Measurements from ENCODE around the gene PPM1K. TPM values are rescaled to one million over a fixed set of nuclear protein-coding genes. Genes with fewer than 3 reads are reported as not detected.
A peak's percentile ranks its signal among the peaks of the same experiment; 100 is the strongest.

Gene PPM1K
- total RNA-seq, 1 donor from 2014 or later, result 36.5 TPM

- Histone ChIP-seq H3K4me1 (peaks cover 3% of the 10 kb centered on the region), H3K4me3 (no peak overlapping the region), H3K36me3 (no peaks in the 10 kb centered on the region), H3K9me3 (no peaks in the 10 kb centered on the region), H3K27me3 (ENCODE audit: low read depth) (no peaks in the 10 kb centered on the region), H3K27ac (no peak overlapping the region)
- ATAC-seq, result peak; percentile 56 to 88
- DNase-seq, result peak; percentile 68
- intact Hi-C loops (cut with DNase I), result no loop called here
- TF ChIP-seq CTCF (IDR thresholded peaks at IDR 0.05), result no peak
These were observed 44.1 kb downstream of the PPM1K start for GRCh38 chr4:88240297-88240714.

- peak in 1 of 2 donors; percentile 23 for ATAC-seq
- DNase-seq, result no peak
- TF ChIP-seq CTCF (IDR thresholded peaks at IDR 0.05), result no peak
- H3K4me1 ChIP-seq, result no peaks in the 10 kb centered on the region
- peak overlapping the region; percentile 64 for H3K27ac ChIP-seq
- no peaks in the 10 kb centered on the region for H3K27me3 ChIP-seq (ENCODE audit: low read depth)
- intact Hi-C loops (cut with DNase I), result no loop called here
- H3K36me3 ChIP-seq, result no peaks in the 10 kb centered on the region
- H3K4me3 ChIP-seq, result peak overlapping the region; percentile 39
- no peaks in the 10 kb centered on the region for H3K9me3 ChIP-seq
These were observed 53.2 kb downstream of the PPM1K start for GRCh38 chr4:88230969-88231771.

GRCh38 chr4:88230461-88230891, 53.9 kb downstream of the PPM1K start:
- H3K36me3 ChIP-seq, result no peaks in the 10 kb centered on the region
- no peak for DNase-seq
- H3K27me3 ChIP-seq (ENCODE audit: low read depth), result no peaks in the 10 kb centered on the region
- intact Hi-C loops (cut with DNase I), result no loop called here
- H3K27ac ChIP-seq, result peak overlapping the region; percentile 64
- H3K4me1 ChIP-seq, result no peaks in the 10 kb centered on the region
- TF ChIP-seq CTCF (IDR thresholded peaks at IDR 0.05), result no peak
- no peak for ATAC-seq
- no peaks in the 10 kb centered on the region for H3K9me3 ChIP-seq
- H3K4me3 ChIP-seq, result peak overlapping the region; percentile 39

GRCh38 chr4:88227734-88228133, 56.6 kb downstream of the PPM1K start:
- no peak for ATAC-seq

GRCh38 chr4:88226143-88226542, 58.2 kb downstream of the PPM1K start:
- Histone ChIP-seq H3K27ac (no peak overlapping the region), H3K4me1 (no peaks in the 10 kb centered on the region), H3K9me3 (no peaks in the 10 kb centered on the region), H3K4me3 (no peak overlapping the region), H3K36me3 (no peaks in the 10 kb centered on the region), H3K27me3 (ENCODE audit: low read depth) (no peaks in the 10 kb centered on the region)
- intact Hi-C loops (cut with DNase I), result no loop called here
- DNase-seq, result no peak
- ATAC-seq, result no peak
- no peak for TF ChIP-seq CTCF (IDR thresholded peaks at IDR 0.05)

More at GRCh38 chr4:88227734-88228133, 56.6 kb downstream of the PPM1K start:
- no peak for DNase-seq
- Histone ChIP-seq H3K9me3 (no peaks in the 10 kb centered on the region), H3K4me1 (no peaks in the 10 kb centered on the region), H3K27ac (no peak overlapping the region), H3K4me3 (no peak overlapping the region), H3K36me3 (no peaks in the 10 kb centered on the region), H3K27me3 (ENCODE audit: low read depth) (no peaks in the 10 kb centered on the region)
- TF ChIP-seq CTCF (IDR thresholded peaks at IDR 0.05), result no peak
- intact Hi-C loops (cut with DNase I), result no loop called here
